ENCODE results near the gene TNRC6A.

DNA sequence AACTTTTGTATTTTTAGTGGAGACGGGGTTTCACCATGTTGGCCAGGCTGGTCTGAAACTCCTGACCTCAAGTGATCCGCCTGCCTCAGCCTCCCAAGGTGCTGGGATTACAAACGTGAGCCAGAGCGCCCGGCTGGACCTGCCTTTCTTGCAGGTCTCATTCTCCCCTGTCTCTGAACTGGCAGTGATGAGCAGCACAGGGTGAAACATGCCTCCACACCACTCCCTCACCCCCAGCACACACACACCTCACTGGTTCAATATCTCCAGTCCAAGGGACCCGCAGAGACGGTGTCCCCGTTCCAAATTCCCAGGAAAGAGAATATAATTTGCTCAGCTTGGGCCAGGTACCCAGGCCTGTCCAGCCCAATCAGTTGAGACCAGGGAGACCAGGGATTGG is 139.6 kb downstream of the TNRC6A start:
- TF ChIP-seq YBX1 (IDR thresholded peaks at IDR 0.05), result no peak
- no peak for TF ChIP-seq TBP (optimal IDR thresholded peaks at IDR 0.05; ENCODE audit: low read depth, low read length)
- no peak for TF ChIP-seq ZNF830 (CRISPR knock-in tag; IDR thresholded peaks at IDR 0.05)
- no peak for TF ChIP-seq GABPB1 (CRISPR knock-in tag; IDR thresholded peaks at IDR 0.05)
- TF ChIP-seq EZH2 (IDR thresholded peaks at IDR 0.05; ENCODE audit: borderline replicate concordance, low read depth, low read length), result no peak
